ENCODE data around the gene SPR. TPM values are rescaled to one million over a fixed set of nuclear protein-coding genes. Genes with fewer than 3 reads are reported as not detected.

Gene SPR
- total and polyA plus RNA-seq, 2 of the 13 experiments (the other 11 are each of a cell fraction or from before 2014, with no cell fraction given) = 34.0 to 96.0 TPM

GRCh38 chr2:72862239-72862988 is 24.8 kb upstream of the SPR start (continued):
- no peak for TF ChIP-seq ATAD3A (CRISPR knock-in tag; IDR thresholded peaks at IDR 0.05)
- TF ChIP-seq GZF1 (CRISPR knock-in tag; IDR thresholded peaks at IDR 0.05) = 0 out of 2 replicates have a peak, but pooled peaks have one; percentile 42
- peak; percentile 28 for TF ChIP-seq SRSF1 (optimal IDR thresholded peaks at IDR 0.05; ENCODE audit: low read depth, low read length)
- peak; percentile 92 for TF ChIP-seq ZNF687 (CRISPR knock-in tag; IDR thresholded peaks at IDR 0.05)
- TF ChIP-seq RFXANK (CRISPR knock-in tag; IDR thresholded peaks at IDR 0.05) = no peak
- peak; percentile 27; the same call in 1 of the 2 replicates for TF ChIP-seq TFAP4 (IDR thresholded peaks at IDR 0.05; ENCODE audit: borderline replicate concordance, low read depth)
- peak; percentile 89; the same call in 1 of the 2 replicates for TF ChIP-seq ARID2 (CRISPR knock-in tag; IDR thresholded peaks at IDR 0.05; ENCODE audit: borderline replicate concordance)
- TF ChIP-seq IRF9 (CRISPR knock-in tag; IDR thresholded peaks at IDR 0.05; ENCODE audit: borderline replicate concordance) = peak; percentile 80; the same call in 1 of the 2 replicates
- TF ChIP-seq ZNF549 (CRISPR knock-in tag; IDR thresholded peaks at IDR 0.05) = no peak
- TF ChIP-seq FOXO4 (CRISPR knock-in tag; conservative IDR thresholded peaks at IDR 0.05) = no peak
- no peak for TF ChIP-seq NR2C2 (CRISPR knock-in tag; IDR thresholded peaks at IDR 0.05; ENCODE audit: borderline replicate concordance)
- no peak; the same call in 1 of the 2 replicates for TF ChIP-seq HOXA5 (CRISPR knock-in tag; IDR thresholded peaks at IDR 0.05)
- TF ChIP-seq ZKSCAN8 (CRISPR knock-in tag; IDR thresholded peaks at IDR 0.05; ENCODE audit: borderline replicate concordance) = 0 out of 2 replicates have a peak, but pooled peaks have one; percentile 32
- TF ChIP-seq ZNF17 (CRISPR knock-in tag; IDR thresholded peaks at IDR 0.05) = no peak
- no peak for TF ChIP-seq HINFP (CRISPR knock-in tag; IDR thresholded peaks at IDR 0.05; ENCODE audit: low read depth)
- TF ChIP-seq ZBTB26 (CRISPR knock-in tag; IDR thresholded peaks at IDR 0.05; ENCODE audit: borderline replicate concordance) = no peak
- TF ChIP-seq XRCC5 (optimal IDR thresholded peaks at IDR 0.05; ENCODE audit: low read length) = peak; percentile 99
- peak; percentile 75 for TF ChIP-seq ZNF777 (CRISPR knock-in tag; IDR thresholded peaks at IDR 0.05)
- TF ChIP-seq MAFF (IDR thresholded peaks at IDR 0.05; ENCODE audit: low read depth, low read length) = no peak
